Measurements from ENCODE around the gene PIGS. TPM values are rescaled to one million over a fixed set of nuclear protein-coding genes. Genes with fewer than 3 reads are reported as not detected.
A peak's percentile ranks its signal among the peaks of the same experiment; 100 is the strongest.

Gene PIGS
- total and polyA plus RNA-seq, 9 of the 15 experiments (the other 6 are each of a cell fraction or from before 2014, with no cell fraction given), result 47.5 to 138 (median 57.6) TPM

- peak; percentile 33 for TF ChIP-seq E2F8 (IDR thresholded peaks at IDR 0.05; ENCODE audit: low read depth, partially characterized antibody)
- TF ChIP-seq TEAD1 (CRISPR knock-in tag; IDR thresholded peaks at IDR 0.05), result no peak
- no peak for TF ChIP-seq HOXB6 (CRISPR knock-in tag; IDR thresholded peaks at IDR 0.05; ENCODE audit: borderline replicate concordance)
- peak; percentile 96 for TF ChIP-seq THAP12 (CRISPR knock-in tag; IDR thresholded peaks at IDR 0.05)
- no peak for TF ChIP-seq CLOCK (CRISPR knock-in tag; IDR thresholded peaks at IDR 0.05; ENCODE audit: borderline replicate concordance)
- TF ChIP-seq NR2C2 (CRISPR knock-in tag; IDR thresholded peaks at IDR 0.05), result no peak
- peak; percentile 79 for TF ChIP-seq NR2C2 (tag; IDR thresholded peaks at IDR 0.05)
- TF ChIP-seq SREBF1 (IDR thresholded peaks at IDR 0.05; ENCODE audit: borderline replicate concordance, low read depth, low read length), result peak; percentile 85; the same call in 1 of the 2 replicates
- TF ChIP-seq ESRRA (IDR thresholded peaks at IDR 0.05; ENCODE audit: borderline replicate concordance, low read depth), result peak; percentile 91
- peak; percentile 99 for TF ChIP-seq ZNF592 (IDR thresholded peaks at IDR 0.05)
- TF ChIP-seq ZNF224 (CRISPR knock-in tag; IDR thresholded peaks at IDR 0.05), result no peak
These were observed 5.6 kb upstream of the PIGS start, which contains the start of gene ALDOC (continued) for GRCh38 chr17:28576758-28577465.
